Mesendoderm (in vitro differentiated cells): ENCODE data around the gene ANK3.
"Not testable (repeated sequence)": the region's sequence is repeated elsewhere in the genome, so short reads cannot be mapped to it uniquely, and the experiment has no call there.

Source experiments
- DNase-seq: peaks from one replicate; pipeline ENCODE4 v3.0.0; 2013
- H2AK5ac ChIP-seq: 2 replicates; pipeline ENCODE4 v1.6.1; 2013; ENCODE audit warnings: low read length, inconsistent platforms
- H2BK120ac ChIP-seq: 2 replicates; pipeline ENCODE4 v1.6.1; 2013; ENCODE audit warnings: low read depth, mild to moderate bottlenecking, low read length, moderate library complexity, mixed read lengths
- H2BK15ac ChIP-seq: replicated peaks from 2 replicates; pipeline ENCODE4 v1.6.1; 2013; ENCODE audit warnings: low read depth, mild to moderate bottlenecking, moderate library complexity
- H2BK5ac ChIP-seq: 2 replicates; pipeline ENCODE4 v1.6.1; 2013; ENCODE audit warnings: low read length, inconsistent platforms
- H3K18ac ChIP-seq: 2 replicates; pipeline ENCODE4 v1.6.1; 2013; ENCODE audit warnings: mild to moderate bottlenecking, low read length, mixed read lengths
- H3K23ac ChIP-seq: one replicate; pipeline ENCODE4 v1.6.1; 2013; ENCODE audit warnings: low read length
- H3K27ac ChIP-seq: 2 replicates; pipeline ENCODE4 v1.5.1; 2013; ENCODE audit warnings: low read depth, mild to moderate bottlenecking, inconsistent platforms, low read length, moderate library complexity
- H3K27me3 ChIP-seq: 2 replicates; pipeline ENCODE4 v1.6.1; 2013; ENCODE audit warnings: low read length, control low read depth, mild to moderate bottlenecking, inconsistent platforms; ENCODE audit not compliant: insufficient read depth, poor library complexity
- H3K36me3 ChIP-seq: 2 replicates; pipeline ENCODE4 v1.6.1; 2013; ENCODE audit warnings: low read length, inconsistent platforms; ENCODE audit not compliant: control insufficient read depth, insufficient read depth
- H3K4ac ChIP-seq: one replicate; pipeline ENCODE4 v1.6.1; 2013; ENCODE audit warnings: low read depth, mild to moderate bottlenecking, low read length, moderate library complexity
- H3K4me1 ChIP-seq: 2 replicates; pipeline ENCODE4 v1.6.1; 2013; ENCODE audit warnings: low read depth, low read length, inconsistent platforms; ENCODE audit not compliant: control insufficient read depth
- H3K4me2 ChIP-seq: 2 replicates; pipeline ENCODE4 v1.6.1; 2013; ENCODE audit warnings: low read length
- H3K4me3 ChIP-seq: 2 replicates; pipeline ENCODE4 v1.5.1; 2013; ENCODE audit warnings: mild to moderate bottlenecking, low read length
- H3K56ac ChIP-seq: one replicate; pipeline ENCODE4 v1.6.1; 2013; ENCODE audit warnings: low read length
- H3K79me1 ChIP-seq: 2 replicates; pipeline ENCODE4 v1.6.1; 2013; ENCODE audit warnings: low read length, inconsistent platforms
- H3K79me2 ChIP-seq: 2 replicates; pipeline ENCODE4 v1.6.1; 2013; ENCODE audit warnings: mild to moderate bottlenecking, low read length; ENCODE audit not compliant: control insufficient read depth, insufficient read depth
- H3K9ac ChIP-seq: 2 replicates; pipeline ENCODE4 v1.6.1; 2013; ENCODE audit warnings: low read length, inconsistent platforms
- H4K5ac ChIP-seq: one replicate; pipeline ENCODE4 v1.6.1; 2013; ENCODE audit warnings: low read length
- H4K8ac ChIP-seq: one replicate; pipeline ENCODE4 v1.6.1; 2013; ENCODE audit warnings: low read depth, mild to moderate bottlenecking, control low read depth, low read length, moderate library complexity
- WGBS: extraction: QIAGEN DNeasy Blood & Tissue Kit; methylation state at CpG from one replicate; pipeline ENCODE4 v1.1.7; 2013; ENCODE audit warnings: low lambda C conversion rate, missing lambda C conversion rate; ENCODE audit not compliant: insufficient coverage; ENCODE audit errors: extremely low coverage; 5-methylcytosine and 5-hydroxymethylcytosine counted together

ANK3 gene

DNA sequence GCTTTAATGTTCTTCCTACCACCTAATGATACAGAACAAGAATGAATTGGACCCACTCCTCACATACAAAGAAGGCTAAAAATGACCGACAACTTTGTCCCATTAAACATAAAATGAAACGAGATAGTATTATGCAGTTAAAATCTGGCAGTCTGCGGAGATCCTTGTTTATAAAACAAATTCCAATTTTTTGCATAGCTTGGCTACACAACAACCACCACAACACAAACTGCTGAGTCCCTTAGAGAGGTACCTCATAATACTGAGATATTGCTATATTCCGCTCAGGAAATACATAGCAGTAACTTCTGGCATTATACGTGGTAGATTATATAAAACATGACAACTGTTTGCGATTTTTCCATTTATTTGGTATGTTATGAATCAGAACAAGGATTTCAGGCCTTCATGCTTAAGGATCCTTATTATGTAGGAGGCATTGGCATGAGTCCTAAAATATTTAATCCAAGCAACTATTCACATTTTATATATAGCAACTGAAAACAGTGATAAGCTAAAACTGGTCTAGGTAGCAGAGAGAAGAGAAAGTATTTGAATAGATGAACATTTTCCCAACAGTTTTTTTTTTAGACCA lies 96.0 kb downstream of the ANK3 start:
- H2BK15ac ChIP-seq: no peak overlapping the region
- H2AK5ac ChIP-seq: no peak overlapping the region
- H3K4me3 ChIP-seq: no peak overlapping the region
- no peaks in the 10 kb centered on the region for H3K79me2 ChIP-seq
- H4K8ac ChIP-seq: no peak overlapping the region
- no peak overlapping the region for H3K23ac ChIP-seq
- no peak overlapping the region for H3K4me2 ChIP-seq
- H2BK120ac ChIP-seq: no peak overlapping the region
- no peak for DNase-seq
- no CpG with 5 or more reads among the region's 6 CpGs for WGBS
- H3K79me1 ChIP-seq: no peaks in the 10 kb centered on the region
- no peak overlapping the region for H3K4ac ChIP-seq
- no peak overlapping the region for H3K27ac ChIP-seq
- H3K9ac ChIP-seq: no peak overlapping the region
- no peak overlapping the region for H2BK5ac ChIP-seq
- no peaks in the 10 kb centered on the region for H3K36me3 ChIP-seq
- H4K5ac ChIP-seq: no peak overlapping the region
- H3K18ac ChIP-seq: no peak overlapping the region
- H3K27me3 ChIP-seq: no peaks in the 10 kb centered on the region
- H3K56ac ChIP-seq: no peak overlapping the region
- no peaks in the 10 kb centered on the region for H3K4me1 ChIP-seq

DNA sequence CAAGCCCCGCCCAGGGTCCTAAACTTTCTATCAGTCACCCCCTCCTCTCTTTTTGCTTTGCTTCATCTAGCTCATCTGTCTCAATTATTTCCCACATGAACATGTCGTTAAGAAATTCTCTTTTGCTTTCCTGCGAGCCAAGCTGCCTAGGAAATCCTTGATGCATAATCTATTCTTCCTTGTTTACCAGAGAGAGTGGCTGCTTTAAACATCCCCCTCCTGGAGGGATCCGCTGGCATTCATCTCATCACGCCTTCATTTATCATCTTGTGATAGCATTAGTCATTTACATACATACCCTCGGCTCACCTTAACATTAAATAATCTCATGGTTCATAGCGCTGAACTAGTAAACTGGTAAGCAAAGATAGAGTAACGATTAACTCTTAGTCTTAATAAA lies 96.7 kb downstream of the ANK3 start:
- Histone ChIP-seq H3K18ac (no peak overlapping the region), H2AK5ac (no peak overlapping the region), H2BK120ac (no peak overlapping the region), H2BK15ac (no peak overlapping the region), H3K79me1 (no peaks in the 10 kb centered on the region), H3K4me2 (no peak overlapping the region), H4K5ac (no peak overlapping the region), H2BK5ac (no peak overlapping the region), H3K79me2 (no peaks in the 10 kb centered on the region), H3K27me3 (no peaks in the 10 kb centered on the region), H3K4me1 (no peaks in the 10 kb centered on the region), H3K4ac (no peak overlapping the region), H3K56ac (no peak overlapping the region), H3K27ac (no peak overlapping the region), H3K23ac (no peak overlapping the region), H3K9ac (no peak overlapping the region), H3K36me3 (no peaks in the 10 kb centered on the region), H4K8ac (no peak overlapping the region), H3K4me3 (no peak overlapping the region)
- WGBS: no CpG with 5 or more reads among the region's 8 CpGs
- no peak for DNase-seq

DNA sequence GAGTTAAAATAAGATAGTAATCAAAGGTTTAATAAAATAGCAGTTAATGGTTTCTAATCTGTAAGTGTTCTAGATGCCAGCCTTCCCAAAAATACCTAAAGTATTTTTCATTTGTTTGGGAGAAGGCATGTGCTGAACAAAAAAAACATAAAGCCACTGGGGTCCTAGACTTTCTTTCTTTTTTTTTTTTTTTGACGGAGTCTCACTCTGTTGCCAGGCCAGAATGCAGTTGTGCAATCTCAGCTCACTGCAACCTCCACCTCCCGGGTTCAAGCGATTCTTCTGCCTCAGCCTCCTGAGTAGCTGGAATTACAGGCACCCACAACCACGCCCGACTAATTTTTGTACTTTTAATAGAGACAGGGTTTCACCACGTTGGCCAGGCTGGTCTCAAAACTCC lies 97.1 kb downstream of the ANK3 start:
- not testable (repeated sequence) for H4K5ac ChIP-seq, H3K4ac ChIP-seq, DNase-seq, H3K4me3 ChIP-seq, H3K23ac ChIP-seq, H2BK15ac ChIP-seq, H3K79me1 ChIP-seq, H3K4me2 ChIP-seq, H2BK5ac ChIP-seq, H3K27ac ChIP-seq, H3K9ac ChIP-seq, H2BK120ac ChIP-seq, H4K8ac ChIP-seq, H3K18ac ChIP-seq, H3K27me3 ChIP-seq, H3K4me1 ChIP-seq, H2AK5ac ChIP-seq, H3K36me3 ChIP-seq, H3K56ac ChIP-seq, H3K79me2 ChIP-seq
- WGBS: no CpG with 5 or more reads among the region's 6 CpGs

DNA sequence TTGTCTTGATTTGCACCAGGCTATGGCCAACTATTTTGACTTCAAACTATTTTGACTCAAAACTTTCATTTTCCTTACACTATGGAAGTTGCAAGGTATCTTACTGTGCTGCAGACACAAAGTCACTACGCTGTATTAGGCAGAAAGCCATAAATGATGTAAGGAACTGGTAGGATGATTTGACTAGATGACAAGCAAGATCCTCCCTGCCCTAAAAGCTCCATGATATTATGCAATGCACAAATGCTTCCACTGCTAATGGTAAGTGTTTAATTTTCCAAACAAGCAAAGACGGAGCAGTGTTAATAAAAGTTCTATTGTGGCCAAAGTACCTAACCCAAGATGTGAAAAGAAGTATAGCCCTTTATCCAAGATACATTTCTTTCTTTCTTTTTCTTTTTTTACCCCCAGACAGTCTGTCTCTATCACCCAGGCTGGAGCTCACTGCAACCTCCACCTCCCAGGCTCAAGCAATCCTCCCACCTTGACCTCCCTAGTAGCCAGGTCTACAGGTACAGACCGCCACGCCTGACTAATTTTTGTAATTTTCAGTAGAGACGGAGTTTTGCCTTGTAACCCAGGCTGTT lies 98.2 kb downstream of the ANK3 start:
- no peak overlapping the region for H3K27ac ChIP-seq
- H3K79me1 ChIP-seq: no peaks in the 10 kb centered on the region
- no peaks in the 10 kb centered on the region for H3K27me3 ChIP-seq
- H3K4ac ChIP-seq: no peak overlapping the region
- DNase-seq: no peak
- no peak overlapping the region for H2AK5ac ChIP-seq
- no peak overlapping the region for H3K18ac ChIP-seq
- no peaks in the 10 kb centered on the region for H3K4me1 ChIP-seq
- H3K23ac ChIP-seq: no peak overlapping the region
- H4K8ac ChIP-seq: no peak overlapping the region
- no peak overlapping the region for H2BK5ac ChIP-seq
- no peak overlapping the region for H3K56ac ChIP-seq
- H3K9ac ChIP-seq: no peak overlapping the region
- no peak overlapping the region for H4K5ac ChIP-seq
- no peaks in the 10 kb centered on the region for H3K36me3 ChIP-seq
- no peak overlapping the region for H2BK120ac ChIP-seq
- no peak overlapping the region for H3K4me2 ChIP-seq
- H2BK15ac ChIP-seq: no peak overlapping the region
- WGBS: no CpG with 5 or more reads among the region's 5 CpGs
- no peak overlapping the region for H3K4me3 ChIP-seq
- H3K79me2 ChIP-seq: no peaks in the 10 kb centered on the region

DNA sequence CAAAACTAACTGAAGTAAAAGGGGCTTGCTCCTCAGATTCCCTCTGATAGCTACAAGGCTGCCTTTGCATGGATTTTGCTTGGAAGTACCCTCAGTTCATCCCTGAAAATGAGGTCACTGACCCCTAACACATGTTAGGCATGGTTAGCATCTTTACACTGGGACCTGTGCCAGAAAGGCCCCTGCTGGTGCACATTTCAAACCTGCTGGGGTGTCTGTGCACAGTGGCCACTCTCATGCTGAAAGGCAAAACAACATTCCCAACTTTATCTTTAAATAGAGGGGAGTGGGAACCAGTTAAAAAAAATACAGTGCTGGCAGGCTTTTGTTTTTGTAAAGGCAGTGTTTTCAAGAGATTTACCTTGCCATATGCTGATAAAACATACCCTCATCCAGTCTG lies 99.1 kb downstream of the ANK3 start:
- H2BK15ac ChIP-seq: no peak overlapping the region
- no peak overlapping the region for H3K4ac ChIP-seq
- H2BK120ac ChIP-seq: no peak overlapping the region
- H3K79me2 ChIP-seq: no peaks in the 10 kb centered on the region
- H3K9ac ChIP-seq: no peak overlapping the region
- no peak overlapping the region for H3K56ac ChIP-seq
- no peak overlapping the region for H4K5ac ChIP-seq
- no peak overlapping the region for H3K4me3 ChIP-seq
- no peak overlapping the region for H3K27ac ChIP-seq
- no peak for DNase-seq
- no peak overlapping the region for H2AK5ac ChIP-seq
- H2BK5ac ChIP-seq: no peak overlapping the region
- no peak overlapping the region for H3K18ac ChIP-seq
- H3K27me3 ChIP-seq: no peaks in the 10 kb centered on the region
- no peak overlapping the region for H4K8ac ChIP-seq
- no peak overlapping the region for H3K4me2 ChIP-seq
- H3K36me3 ChIP-seq: no peaks in the 10 kb centered on the region
- H3K23ac ChIP-seq: no peak overlapping the region
- no peaks in the 10 kb centered on the region for H3K79me1 ChIP-seq
- no peaks in the 10 kb centered on the region for H3K4me1 ChIP-seq

GRCh38 chr10:60289800-60290199 lies 99.9 kb downstream of the ANK3 start:
- H2AK5ac ChIP-seq: no peak overlapping the region
- H4K5ac ChIP-seq: no peak overlapping the region
- H2BK15ac ChIP-seq: no peak overlapping the region
- no peak overlapping the region for H3K27ac ChIP-seq
- H3K79me1 ChIP-seq: no peaks in the 10 kb centered on the region
- H3K56ac ChIP-seq: no peak overlapping the region
- DNase-seq: no peak
- no peak overlapping the region for H2BK120ac ChIP-seq
- no peak overlapping the region for H3K9ac ChIP-seq
- WGBS: no CpG with 5 or more reads among the region's 9 CpGs
- no peak overlapping the region for H3K18ac ChIP-seq
- no peaks in the 10 kb centered on the region for H3K27me3 ChIP-seq
- no peak overlapping the region for H3K4me2 ChIP-seq
- no peak overlapping the region for H3K4ac ChIP-seq
- H2BK5ac ChIP-seq: no peak overlapping the region
- no peaks in the 10 kb centered on the region for H3K79me2 ChIP-seq
- no peak overlapping the region for H3K23ac ChIP-seq
- no peaks in the 10 kb centered on the region for H3K36me3 ChIP-seq
- no peaks in the 10 kb centered on the region for H3K4me1 ChIP-seq
- no peak overlapping the region for H4K8ac ChIP-seq
- H3K4me3 ChIP-seq: no peak overlapping the region
